Lower leg skin (tissue), 4 donors: Measurements from ENCODE around the gene AUTS2. TPM values are rescaled to one million over a fixed set of nuclear protein-coding genes. Genes with fewer than 3 reads are reported as not detected.

ENCODE experiments used
- DNase-seq, 2 donors: peaks; one replicate each; pipeline ENCODE4 v3.0.0-alpha.2; 2019; ENCODE audit warnings: low spot score in 2 of 2
- H3K4me3 ChIP-seq: fragments of 200-600 bp; sonication (generic); 2 replicates; pipeline ENCODE4 v1.5.1; 2017; ENCODE audit warnings: mild to moderate bottlenecking, low read depth; ENCODE audit not compliant: poor library complexity, severe bottlenecking
- POLR2A ChIP-seq, 2 donors: fragments of 450-650 bp; IDR thresholded peaks; one replicate each; pipeline ENCODE4 v1.6.1; 2016 to 2017; ENCODE audit warnings: antibody characterized with exemption in 2 of 2, mild to moderate bottlenecking in 1 of 2, moderate library complexity in 1 of 2
- WGBS, 2 donors: methylation state at CpG; one replicate each; pipeline ENCODE4 v1.1.5; 2018; 5-methylcytosine and 5-hydroxymethylcytosine counted together
- intact Hi-C: fragments of 100-400 bp; cut with DNase I; formaldehyde crosslinking; loops from one replicate; pipeline ENCODE4 v1.15.0; 2023; ENCODE audit warnings: low total_unique reads
- total RNA-seq, 4 donors: library from RNA; depleted of rRNA; stranded (reverse); fragments of >200 nt; gene quantifications; one replicate each; pipeline ENCODE4 v1.1.0, GENCODE V29; 2016
- TF ChIP-seq, protein P1 (sequence below), 3 donors: fragments of 450-650 bp; IDR thresholded peaks; one replicate each; pipeline ENCODE4 v1.5.1; 2016; ENCODE audit warnings: antibody characterized with exemption in 3 of 3, mild to moderate bottlenecking in 3 of 3, moderate library complexity in 2 of 3

The AUTS2 gene
- total RNA-seq, 4 donors from 2014 or later, result 30.8 to 41.9 (median 40.5) TPM

DNA sequence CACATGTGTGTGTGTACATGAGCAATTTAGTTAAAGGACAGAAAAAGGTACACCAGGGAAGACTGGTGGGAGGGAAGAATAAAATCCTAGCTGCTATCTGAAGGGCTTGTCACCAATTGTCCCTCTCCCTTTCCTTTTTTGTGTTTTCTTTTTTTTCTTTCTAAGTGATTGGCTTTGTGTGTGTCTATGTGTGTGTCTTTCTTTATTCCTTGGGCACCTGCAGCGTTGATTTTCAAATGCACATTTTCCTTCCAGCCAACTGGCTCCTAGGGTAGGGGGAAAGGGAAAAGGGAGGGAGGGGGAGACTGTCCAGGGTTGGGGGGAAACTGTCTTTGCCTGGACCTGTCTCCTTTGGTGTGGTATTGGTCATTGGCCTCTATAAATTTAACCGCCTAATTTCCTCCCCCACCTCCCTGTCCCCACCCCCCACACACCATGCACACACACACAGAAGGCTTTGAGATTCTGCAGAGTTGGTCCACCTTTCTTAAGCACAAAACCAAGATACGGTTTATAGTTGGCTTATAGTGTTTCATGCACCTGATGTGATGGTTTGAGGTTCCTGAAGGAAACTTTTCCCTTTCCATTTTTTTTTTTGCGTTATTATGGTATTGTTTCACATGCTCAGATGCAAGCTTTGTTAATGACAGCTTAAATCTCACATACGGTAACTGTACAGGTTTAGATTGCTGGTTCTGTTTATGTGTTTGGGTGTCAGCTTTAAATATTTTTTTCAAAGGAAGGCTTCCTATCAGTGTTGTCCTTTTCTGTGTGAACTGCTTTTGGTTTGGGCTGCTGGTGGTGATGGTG lies 2.6 kb downstream of the AUTS2 start:
- intact Hi-C loops, result no loop called here
- TF ChIP-seq, protein P1, sequence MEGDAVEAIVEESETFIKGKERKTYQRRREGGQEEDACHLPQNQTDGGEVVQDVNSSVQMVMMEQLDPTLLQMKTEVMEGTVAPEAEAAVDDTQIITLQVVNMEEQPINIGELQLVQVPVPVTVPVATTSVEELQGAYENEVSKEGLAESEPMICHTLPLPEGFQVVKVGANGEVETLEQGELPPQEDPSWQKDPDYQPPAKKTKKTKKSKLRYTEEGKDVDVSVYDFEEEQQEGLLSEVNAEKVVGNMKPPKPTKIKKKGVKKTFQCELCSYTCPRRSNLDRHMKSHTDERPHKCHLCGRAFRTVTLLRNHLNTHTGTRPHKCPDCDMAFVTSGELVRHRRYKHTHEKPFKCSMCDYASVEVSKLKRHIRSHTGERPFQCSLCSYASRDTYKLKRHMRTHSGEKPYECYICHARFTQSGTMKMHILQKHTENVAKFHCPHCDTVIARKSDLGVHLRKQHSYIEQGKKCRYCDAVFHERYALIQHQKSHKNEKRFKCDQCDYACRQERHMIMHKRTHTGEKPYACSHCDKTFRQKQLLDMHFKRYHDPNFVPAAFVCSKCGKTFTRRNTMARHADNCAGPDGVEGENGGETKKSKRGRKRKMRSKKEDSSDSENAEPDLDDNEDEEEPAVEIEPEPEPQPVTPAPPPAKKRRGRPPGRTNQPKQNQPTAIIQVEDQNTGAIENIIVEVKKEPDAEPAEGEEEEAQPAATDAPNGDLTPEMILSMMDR (IDR thresholded peaks at IDR 0.05), result no peak
- TF ChIP-seq POLR2A (IDR thresholded peaks at IDR 0.05), result no peak
- H3K4me3 ChIP-seq, result no peak overlapping the region
- no peak for DNase-seq
- 66 to 72% methylated on average over 5 of the region's 5 CpGs for WGBS, 2 donors

DNA sequence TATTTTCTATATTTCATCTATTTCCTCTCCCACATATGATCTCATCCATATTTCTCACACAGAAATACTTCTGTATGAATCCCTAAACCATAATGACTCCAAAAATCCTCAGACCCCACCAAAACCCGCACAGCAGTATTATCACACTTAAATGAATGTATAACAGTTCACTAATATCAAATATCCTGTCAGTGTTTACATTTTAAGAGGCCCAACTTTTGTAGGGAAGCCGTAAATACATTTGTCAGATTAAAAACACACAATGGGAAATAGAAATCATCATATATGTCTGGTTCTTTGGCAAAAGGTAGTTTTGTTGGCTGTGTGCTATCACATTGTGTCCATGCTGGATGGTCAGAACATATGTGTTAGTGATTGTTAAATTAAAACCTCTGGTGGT lies 4.2 kb downstream of the AUTS2 start:
- DNase-seq, result no peak
- TF ChIP-seq POLR2A (IDR thresholded peaks at IDR 0.05), result no peak
- TF ChIP-seq, protein P1 (IDR thresholded peaks at IDR 0.05), result no peak
- intact Hi-C loops, result no loop called here
- H3K4me3 ChIP-seq, result no peak overlapping the region
- WGBS, 2 donors, result 93 to 94% methylated on average over 2 of the region's 2 CpGs

DNA sequence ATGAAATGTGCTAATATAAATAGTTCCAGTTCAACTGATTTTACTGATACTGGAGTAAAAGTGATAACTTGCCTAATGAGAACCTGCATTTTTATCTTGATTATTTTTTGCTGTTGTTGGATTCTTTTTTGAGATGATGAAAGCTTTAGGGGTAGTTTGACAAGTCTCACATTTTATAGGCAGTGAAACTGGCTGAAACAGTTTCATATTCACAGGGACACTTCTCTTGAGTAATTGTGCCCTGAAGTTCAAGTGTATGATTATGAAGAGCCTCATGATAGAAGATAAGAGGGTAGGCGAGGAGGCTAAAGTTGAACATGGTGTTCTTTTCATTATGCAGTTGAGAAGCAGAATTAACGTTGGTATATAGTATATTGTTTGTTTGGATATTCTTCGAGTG lies 5.1 kb downstream of the AUTS2 start:
- DNase-seq, result no peak
- TF ChIP-seq, protein P1 (IDR thresholded peaks at IDR 0.05), result no peak
- TF ChIP-seq POLR2A (IDR thresholded peaks at IDR 0.05), result no peak
- 71 to 79% methylated on average over 3 of the region's 3 CpGs for WGBS, 2 donors
- intact Hi-C loops, result no loop called here
- no peak overlapping the region for H3K4me3 ChIP-seq

DNA sequence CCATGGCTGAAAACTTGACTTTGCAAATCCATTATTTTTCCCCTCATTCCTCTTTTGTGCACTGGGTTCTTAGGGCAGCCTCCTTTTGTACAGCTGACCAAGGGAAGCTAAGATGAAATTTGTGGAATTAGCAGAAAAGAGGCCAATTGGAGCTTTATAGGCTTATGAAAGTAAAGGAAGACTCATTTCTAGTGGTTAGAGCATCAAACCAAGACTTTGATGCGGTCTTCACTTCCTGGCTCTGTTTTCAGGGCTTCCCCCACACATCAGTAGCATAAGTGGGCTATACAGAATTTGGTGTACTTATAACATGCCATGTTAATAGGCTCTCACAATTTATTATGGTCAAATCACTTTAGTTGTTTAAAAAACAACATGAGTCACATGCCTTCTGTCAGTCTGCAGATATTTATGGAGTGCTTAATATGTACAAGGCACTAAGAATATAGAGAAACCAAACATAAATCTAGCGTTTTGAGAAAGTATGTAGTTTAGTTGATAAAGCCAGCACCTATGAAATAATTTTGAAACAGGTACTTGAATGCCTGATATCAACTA lies 5.7 kb downstream of the AUTS2 start:
- 79 to 84% methylated on average over 2 of the region's 2 CpGs for WGBS, 2 donors
- TF ChIP-seq, protein P1 (IDR thresholded peaks at IDR 0.05), result no peak
- TF ChIP-seq POLR2A (IDR thresholded peaks at IDR 0.05), result no peak
- no peak overlapping the region for H3K4me3 ChIP-seq
- DNase-seq, result no peak
- intact Hi-C loops, result no loop called here

DNA sequence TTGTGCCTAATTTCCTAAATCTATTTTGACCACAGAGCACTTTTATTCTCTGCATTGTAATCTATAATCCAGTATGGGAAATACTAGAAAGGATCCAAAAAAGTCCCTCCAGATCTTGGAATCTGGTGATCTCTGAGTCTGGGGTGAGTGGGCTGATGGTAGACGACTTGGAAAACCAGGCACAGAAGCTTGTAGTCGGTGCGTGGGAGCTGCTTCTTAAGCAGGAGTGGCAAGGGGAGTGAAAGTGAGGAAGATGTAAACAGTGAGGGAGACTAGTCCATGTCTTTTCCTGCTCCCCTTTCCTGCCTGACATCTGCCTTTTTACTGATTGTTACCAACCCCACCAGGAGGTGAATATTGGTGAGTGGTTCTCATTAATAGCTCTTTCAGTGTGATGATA lies 6.8 kb downstream of the AUTS2 start:
- 75 to 88% methylated on average over 3 of the region's 3 CpGs for WGBS, 2 donors
- no peak overlapping the region for H3K4me3 ChIP-seq

More for the DNA sequence above, 6.8 kb downstream of the AUTS2 start:
- TF ChIP-seq, protein P1 (IDR thresholded peaks at IDR 0.05), result no peak
- no peak for TF ChIP-seq POLR2A (IDR thresholded peaks at IDR 0.05)
- DNase-seq, result no peak
- intact Hi-C loops, result no loop called here
